K562 (cell line): ENCODE data around the gene ALKBH3.

Experiments
- COPS2 ChIP-seq: fragments of 450-650 bp; conservative IDR thresholded peaks from 2 replicates; pipeline ENCODE4 v1.6.1; 2016; ENCODE audit warnings: mild to moderate bottlenecking, moderate library complexity
- CREB1 ChIP-seq, 2 experiments: sonication (generic) in 1 of 2; formaldehyde crosslinking in 1 of 2; IDR thresholded peaks; 2 replicates each; pipeline versions ENCODE4 v1.6.1 to v1.8.0; 2012 to 2022; ENCODE audit warnings: inconsistent platforms in 1 of 2, mild to moderate bottlenecking in 1 of 2, missing genetic modification reagents in 1 of 2, moderate library complexity in 1 of 2
- JUNB ChIP-seq: fragments of 450-650 bp; formaldehyde crosslinking; conservative IDR thresholded peaks from 2 replicates; pipeline ENCODE4 v1.4.0; 2020; ENCODE audit warnings: mild to moderate bottlenecking
- MYC ChIP-seq, 2 experiments: fragments of 250-450 bp in 1 of 2; sonication (Bioruptor Pico) in 1 of 2; IDR thresholded peaks; 2 replicates each; pipeline versions ENCODE4 v1.5.1 to v1.6.1; 2012 to 2021; ENCODE audit warnings: low read depth in 2 of 2, borderline replicate concordance in 1 of 2, improper control_type of control experiment in 1 of 2, low read length in 1 of 2, mild to moderate bottlenecking in 1 of 2, moderate library complexity in 1 of 2
- PHF21A ChIP-seq: fragments of 450-650 bp; IDR thresholded peaks from 2 replicates; pipeline ENCODE4 v1.6.1; 2017; ENCODE audit warnings: low read depth, borderline replicate concordance
- PTRF ChIP-seq: fragments of 450-650 bp; IDR thresholded peaks from 2 replicates; pipeline ENCODE4 v1.6.1; 2016; ENCODE audit warnings: mild to moderate bottlenecking, missing genetic modification characterization, missing compliant biosample characterization
- SUPT5H ChIP-seq: fragments of 450-650 bp; IDR thresholded peaks from 2 replicates; pipeline ENCODE4 v1.6.1; 2016
- TEAD2 ChIP-seq: fragments of 450-650 bp; IDR thresholded peaks from 2 replicates; pipeline ENCODE4 v1.6.1; 2016; ENCODE audit warnings: missing genetic modification characterization, control low read depth, missing compliant biosample characterization
- ZNF764 ChIP-seq: fragments of 250-450 bp; sonication (Bioruptor Pico); IDR thresholded peaks from 2 replicates; pipeline ENCODE4 v1.4.0; 2020; ENCODE audit warnings: low read depth, mild to moderate bottlenecking, moderate library complexity
- TF ChIP-seq, protein P1 (sequence below): sonication (generic); formaldehyde crosslinking; IDR thresholded peaks from 2 replicates; pipeline ENCODE4 v1.8.1; 2023; ENCODE audit warnings: mild to moderate bottlenecking, missing genetic modification reagents
- TF ChIP-seq, protein P2 (sequence below), 3 experiments: IDR thresholded peaks in 2 of 3; conservative IDR thresholded peaks in 1 of 3; 2 replicates each; pipeline ENCODE4 v1.5.1; 2011 to 2012; ENCODE audit warnings: low read length in 3 of 3, mild to moderate bottlenecking in 3 of 3, control low read depth in 2 of 3, improper control_type of control experiment in 1 of 3, inconsistent platforms in 1 of 3, low read depth in 1 of 3, mixed read lengths in 1 of 3, moderate library complexity in 1 of 3; ENCODE audit not compliant: insufficient read depth in 2 of 3
- TF ChIP-seq, protein P3 (sequence below): sonication (generic); formaldehyde crosslinking; IDR thresholded peaks from 2 replicates; pipeline ENCODE4 v1.8.0; 2023; ENCODE audit warnings: mild to moderate bottlenecking, missing genetic modification reagents

GRCh38 chr11:43922295-43922648, 41.6 kb downstream of the ALKBH3 start:
- TF ChIP-seq JUNB (CRISPR knock-in tag) (no peak), PTRF (tag) (no peak), PHF21A (no peak), SUPT5H (no peak), MYC (IDR thresholded peaks at IDR 0.05; ENCODE audit: low read depth, low read length) (no peak), MYC (CRISPR knock-in tag; IDR thresholded peaks at IDR 0.05; ENCODE audit: borderline replicate concordance, low read depth) (no peak), ZNF764 (CRISPR knock-in tag) (no peak), TEAD2 (tag) (no peak), CREB1 (IDR thresholded peaks at IDR 0.05) (no peak), CREB1 (CRISPR knock-in tag; IDR thresholded peaks at IDR 0.05) (no peak), COPS2 (no peak)
- TF ChIP-seq, protein P1, sequence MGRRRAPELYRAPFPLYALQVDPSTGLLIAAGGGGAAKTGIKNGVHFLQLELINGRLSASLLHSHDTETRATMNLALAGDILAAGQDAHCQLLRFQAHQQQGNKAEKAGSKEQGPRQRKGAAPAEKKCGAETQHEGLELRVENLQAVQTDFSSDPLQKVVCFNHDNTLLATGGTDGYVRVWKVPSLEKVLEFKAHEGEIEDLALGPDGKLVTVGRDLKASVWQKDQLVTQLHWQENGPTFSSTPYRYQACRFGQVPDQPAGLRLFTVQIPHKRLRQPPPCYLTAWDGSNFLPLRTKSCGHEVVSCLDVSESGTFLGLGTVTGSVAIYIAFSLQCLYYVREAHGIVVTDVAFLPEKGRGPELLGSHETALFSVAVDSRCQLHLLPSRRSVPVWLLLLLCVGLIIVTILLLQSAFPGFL, result no peak
- TF ChIP-seq, protein P2, sequence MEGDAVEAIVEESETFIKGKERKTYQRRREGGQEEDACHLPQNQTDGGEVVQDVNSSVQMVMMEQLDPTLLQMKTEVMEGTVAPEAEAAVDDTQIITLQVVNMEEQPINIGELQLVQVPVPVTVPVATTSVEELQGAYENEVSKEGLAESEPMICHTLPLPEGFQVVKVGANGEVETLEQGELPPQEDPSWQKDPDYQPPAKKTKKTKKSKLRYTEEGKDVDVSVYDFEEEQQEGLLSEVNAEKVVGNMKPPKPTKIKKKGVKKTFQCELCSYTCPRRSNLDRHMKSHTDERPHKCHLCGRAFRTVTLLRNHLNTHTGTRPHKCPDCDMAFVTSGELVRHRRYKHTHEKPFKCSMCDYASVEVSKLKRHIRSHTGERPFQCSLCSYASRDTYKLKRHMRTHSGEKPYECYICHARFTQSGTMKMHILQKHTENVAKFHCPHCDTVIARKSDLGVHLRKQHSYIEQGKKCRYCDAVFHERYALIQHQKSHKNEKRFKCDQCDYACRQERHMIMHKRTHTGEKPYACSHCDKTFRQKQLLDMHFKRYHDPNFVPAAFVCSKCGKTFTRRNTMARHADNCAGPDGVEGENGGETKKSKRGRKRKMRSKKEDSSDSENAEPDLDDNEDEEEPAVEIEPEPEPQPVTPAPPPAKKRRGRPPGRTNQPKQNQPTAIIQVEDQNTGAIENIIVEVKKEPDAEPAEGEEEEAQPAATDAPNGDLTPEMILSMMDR (IDR thresholded peaks at IDR 0.05 in 2 of 3, conservative IDR thresholded peaks at IDR 0.05 in 1 of 3; ENCODE audit: insufficient read depth in 2 of 3, low read depth in 1 of 3, low read length in 3 of 3), result no peak
- TF ChIP-seq, protein P3, sequence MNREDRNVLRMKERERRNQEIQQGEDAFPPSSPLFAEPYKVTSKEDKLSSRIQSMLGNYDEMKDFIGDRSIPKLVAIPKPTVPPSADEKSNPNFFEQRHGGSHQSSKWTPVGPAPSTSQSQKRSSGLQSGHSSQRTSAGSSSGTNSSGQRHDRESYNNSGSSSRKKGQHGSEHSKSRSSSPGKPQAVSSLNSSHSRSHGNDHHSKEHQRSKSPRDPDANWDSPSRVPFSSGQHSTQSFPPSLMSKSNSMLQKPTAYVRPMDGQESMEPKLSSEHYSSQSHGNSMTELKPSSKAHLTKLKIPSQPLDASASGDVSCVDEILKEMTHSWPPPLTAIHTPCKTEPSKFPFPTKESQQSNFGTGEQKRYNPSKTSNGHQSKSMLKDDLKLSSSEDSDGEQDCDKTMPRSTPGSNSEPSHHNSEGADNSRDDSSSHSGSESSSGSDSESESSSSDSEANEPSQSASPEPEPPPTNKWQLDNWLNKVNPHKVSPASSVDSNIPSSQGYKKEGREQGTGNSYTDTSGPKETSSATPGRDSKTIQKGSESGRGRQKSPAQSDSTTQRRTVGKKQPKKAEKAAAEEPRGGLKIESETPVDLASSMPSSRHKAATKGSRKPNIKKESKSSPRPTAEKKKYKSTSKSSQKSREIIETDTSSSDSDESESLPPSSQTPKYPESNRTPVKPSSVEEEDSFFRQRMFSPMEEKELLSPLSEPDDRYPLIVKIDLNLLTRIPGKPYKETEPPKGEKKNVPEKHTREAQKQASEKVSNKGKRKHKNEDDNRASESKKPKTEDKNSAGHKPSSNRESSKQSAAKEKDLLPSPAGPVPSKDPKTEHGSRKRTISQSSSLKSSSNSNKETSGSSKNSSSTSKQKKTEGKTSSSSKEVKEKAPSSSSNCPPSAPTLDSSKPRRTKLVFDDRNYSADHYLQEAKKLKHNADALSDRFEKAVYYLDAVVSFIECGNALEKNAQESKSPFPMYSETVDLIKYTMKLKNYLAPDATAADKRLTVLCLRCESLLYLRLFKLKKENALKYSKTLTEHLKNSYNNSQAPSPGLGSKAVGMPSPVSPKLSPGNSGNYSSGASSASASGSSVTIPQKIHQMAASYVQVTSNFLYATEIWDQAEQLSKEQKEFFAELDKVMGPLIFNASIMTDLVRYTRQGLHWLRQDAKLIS, result no peak
